Activated CD8-positive, alpha-beta memory T cell treated with anti-CD3 and anti-CD28 coated beads for 36 hours (primary cell): Measurements from ENCODE around the gene PRCC. TPM values are rescaled to one million over a fixed set of nuclear protein-coding genes. Genes with fewer than 3 reads are reported as not detected.

Experiments
- CTCF ChIA-PET: fragments of 350-600 bp; sonication (Branson Sonifier 250); formaldehyde crosslinking; loops from one replicate; lab custom pipeline; 2021; ENCODE audit warnings: antibody characterized with exemption; lab: Charles Lee
- POLR2A ChIA-PET: fragments of 350-600 bp; sonication (Branson Sonifier 250); formaldehyde crosslinking; loops from one replicate; lab custom pipeline; 2021; ENCODE audit warnings: antibody characterized with exemption; lab: Charles Lee
- total RNA-seq, 2 experiments: library from RNA; stranded (reverse); gene quantifications; one replicate each; pipeline ENCODE4 v1.2.3, GENCODE V29; 2021

The PRCC gene
- total RNA-seq, 2 experiments from 2014 or later, result 90.3 to 99.2 TPM

GRCh38 chr1:156768610-156769295 lies 1.4 kb downstream of the PRCC start:
- POLR2A ChIA-PET, result interaction anchor here (0.7 to 1.2 kb wide), 4 partner anchors 17 to 61 kb away, joined by 3 to 5 read pairs (median 4); partner anchors contain the start of gene HDGF

GRCh38 chr1:156772222-156772621 lies 4.9 kb downstream of the PRCC start:
- ChIA-PET CTCF (interaction anchor here (1.2 to 1.8 kb wide), 3 partner anchors 46 to 83 kb away, joined by 3 to 5 read pairs (median 3); partner anchors contain the start of gene CRABP2), POLR2A (interaction anchor here (1.0 kb wide), 1 partner anchor 87 kb away, joined by 3 read pairs; no protein-coding TSS in a partner anchor)

More at GRCh38 chr1:156768610-156769295, 1.4 kb downstream of the PRCC start:
- CTCF ChIA-PET, result interaction anchor here (0.9 to 3.2 kb wide), 2 partner anchors 35 to 42 kb away, joined by 3 to 17 read pairs; no protein-coding TSS in a partner anchor

GRCh38 chr1:156772728-156773497 lies 5.6 kb downstream of the PRCC start:
- POLR2A ChIA-PET, result interaction anchor here (1.0 kb wide), 1 partner anchor 87 kb away, joined by 3 read pairs; no protein-coding TSS in a partner anchor
- CTCF ChIA-PET, result interaction anchor here (0.5 to 1.4 kb wide), 4 partner anchors 10 to 87 kb away, joined by 3 to 5 read pairs (median 3); partner anchors contain the start of genes CRABP2 and NTRK1

GRCh38 chr1:156773607-156774006 lies 6.3 kb downstream of the PRCC start:
- POLR2A ChIA-PET, result no interaction called here
- CTCF ChIA-PET, result interaction anchor here (1.1 to 1.4 kb wide), 2 partner anchors 84 to 87 kb away, joined by 3 to 5 read pairs; partner anchors contain the start of gene NTRK1

GRCh38 chr1:156775799-156776198 lies 8.5 kb downstream of the PRCC start:
- ChIA-PET POLR2A (interaction anchor here (0.7 kb wide), 1 partner anchor 101 kb away, joined by 3 read pairs; no protein-coding TSS in a partner anchor), CTCF (interaction anchor here (0.9 kb wide), 1 partner anchor 42 kb away, joined by 3 read pairs; no protein-coding TSS in a partner anchor)

GRCh38 chr1:156776942-156777341 lies 9.6 kb downstream of the PRCC start:
- ChIA-PET POLR2A (interaction anchor here (0.5 to 1.0 kb wide), 2 partner anchors 8 to 9 kb away, joined by 3 to 10 read pairs; no protein-coding TSS in a partner anchor), CTCF (interaction anchor here (0.9 to 2.2 kb wide), 2 partner anchors 14 to 83 kb away, joined by 5 to 7 read pairs; no protein-coding TSS in a partner anchor)

GRCh38 chr1:156777573-156777972 lies 10.2 kb downstream of the PRCC start:
- POLR2A ChIA-PET, result interaction anchor here (0.5 kb wide), 1 partner anchor 8 kb away, joined by 3 read pairs; no protein-coding TSS in a partner anchor
- CTCF ChIA-PET, result interaction anchor here (0.9 to 2.2 kb wide), 2 partner anchors 13 to 82 kb away, joined by 5 to 7 read pairs; no protein-coding TSS in a partner anchor

GRCh38 chr1:156781585-156782186 lies 14.4 kb downstream of the PRCC start:
- ChIA-PET CTCF (interaction anchor here (1.0 to 2.6 kb wide), 3 partner anchors 9 to 78 kb away, joined by 3 to 7 read pairs (median 3); partner anchors contain the start of gene NTRK1), POLR2A (interaction anchor here (1.6 kb wide), 1 partner anchor 11 kb away, joined by 6 read pairs; no protein-coding TSS in a partner anchor)

GRCh38 chr1:156785458-156785857 lies 18.1 kb downstream of the PRCC start:
- CTCF ChIA-PET, result interaction anchor here (0.8 to 1.9 kb wide), 4 partner anchors 14 to 105 kb away, joined by 3 to 6 read pairs (median 4); partner anchors contain the start of gene NTRK1

GRCh38 chr1:156786640-156787039 lies 19.3 kb downstream of the PRCC start:
- ChIA-PET POLR2A (no interaction called here), CTCF (interaction anchor here (0.5 kb wide), 1 partner anchor 22 kb away, joined by 3 read pairs; no protein-coding TSS in a partner anchor)

More at GRCh38 chr1:156785458-156785857, 18.1 kb downstream of the PRCC start:
- POLR2A ChIA-PET, result interaction anchor here (0.7 kb wide), 2 partner anchors 8 to 9 kb away, joined by 3 to 10 read pairs; no protein-coding TSS in a partner anchor

GRCh38 chr1:156788136-156788535 lies 20.8 kb downstream of the PRCC start:
- ChIA-PET POLR2A (no interaction called here), CTCF (interaction anchor here (1.1 to 1.6 kb wide), 3 partner anchors 19 to 101 kb away, joined by 3 to 7 read pairs (median 3); no protein-coding TSS in a partner anchor)

- ChIA-PET CTCF (interaction anchor here (1.6 to 4.0 kb wide), 2 partner anchors 63 to 70 kb away, joined by 7 to 15 read pairs; partner anchors contain the start of gene NTRK1), POLR2A (no interaction called here)
Observed at GRCh38 chr1:156789621-156790318, 22.4 kb downstream of the PRCC start.

- ChIA-PET POLR2A (interaction anchor here (0.7 to 1.0 kb wide), 2 partner anchors 13 to 26 kb away, joined by 4 to 19 read pairs; no protein-coding TSS in a partner anchor), CTCF (interaction anchor here (0.6 to 8.8 kb wide), 5 partner anchors 31 to 105 kb away, joined by 3 to 79 read pairs (median 3); partner anchors contain the start of genes INSRR and NTRK1)
Observed at GRCh38 chr1:156794506-156795373, 27.4 kb downstream of the PRCC start.

- CTCF ChIA-PET, result interaction anchor here (1.0 to 8.8 kb wide), 6 partner anchors 12 to 106 kb away, joined by 3 to 79 read pairs (median 7); partner anchors contain the start of genes INSRR and NTRK1
- POLR2A ChIA-PET, result interaction anchor here (0.7 to 1.0 kb wide), 2 partner anchors 13 to 27 kb away, joined by 4 to 19 read pairs; no protein-coding TSS in a partner anchor
Observed at GRCh38 chr1:156795374-156795733, 28.0 kb downstream of the PRCC start.

- POLR2A ChIA-PET, result interaction anchor here (1.0 kb wide), 1 partner anchor 27 kb away, joined by 4 read pairs; no protein-coding TSS in a partner anchor
- CTCF ChIA-PET, result interaction anchor here (1.0 to 8.8 kb wide), 6 partner anchors 12 to 95 kb away, joined by 3 to 79 read pairs (median 9); partner anchors contain the start of genes INSRR and NTRK1
Observed at GRCh38 chr1:156795787-156796186, 28.5 kb downstream of the PRCC start.
